ENCODE data around the gene NFIA.

Gene NFIA

DNA sequence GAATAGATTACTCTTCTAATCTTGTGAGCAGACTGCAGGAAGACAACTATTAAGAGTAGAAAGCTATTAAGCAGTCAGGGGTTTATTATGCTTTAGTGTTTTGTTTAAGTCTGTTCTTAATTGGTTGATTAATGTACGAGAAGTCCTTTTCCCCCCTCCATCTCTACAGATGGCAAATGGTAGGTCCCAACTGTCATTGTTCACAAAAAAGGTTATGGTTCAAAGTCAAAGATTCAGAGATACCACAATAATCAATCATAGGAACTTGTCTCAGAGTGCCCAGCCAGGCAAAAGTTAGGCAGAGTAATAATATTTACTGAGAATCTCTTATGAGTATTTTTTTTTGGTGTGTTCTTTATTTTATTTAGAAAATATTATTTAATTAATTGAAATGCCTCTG, 26.8 kb downstream of the NFIA start:
- TF ChIP-seq ZNF433 (tag by site-specific recombination; IDR thresholded peaks at IDR 0.05; ENCODE audit: low read depth) (no peak), PRDM6 (tag by site-specific recombination; IDR thresholded peaks at IDR 0.05) (0 out of 2 replicates have a peak, but pooled peaks have one; percentile 48), FEZF1 (tag by site-specific recombination; IDR thresholded peaks at IDR 0.05) (0 out of 2 replicates have a peak, but pooled peaks have one; percentile 27), ZNF664 (tag by site-specific recombination; IDR thresholded peaks at IDR 0.05) (0 out of 2 replicates have a peak, but pooled peaks have one; percentile 8), ZNF521 (tag by site-specific recombination; IDR thresholded peaks at IDR 0.05) (no peak), PRDM10 (tag by site-specific recombination; IDR thresholded peaks at IDR 0.05) (peak; percentile 73), ZBTB49 (tag by site-specific recombination; IDR thresholded peaks at IDR 0.05; ENCODE audit: low read depth) (peak; percentile 75; the same call in 1 of the 2 replicates), ZBTB17 (tag by site-specific recombination; IDR thresholded peaks at IDR 0.05) (no peak), ZNF670 (tag by site-specific recombination; IDR thresholded peaks at IDR 0.05; ENCODE audit: low read depth) (no peak)
- TF ChIP-seq, protein P1, sequence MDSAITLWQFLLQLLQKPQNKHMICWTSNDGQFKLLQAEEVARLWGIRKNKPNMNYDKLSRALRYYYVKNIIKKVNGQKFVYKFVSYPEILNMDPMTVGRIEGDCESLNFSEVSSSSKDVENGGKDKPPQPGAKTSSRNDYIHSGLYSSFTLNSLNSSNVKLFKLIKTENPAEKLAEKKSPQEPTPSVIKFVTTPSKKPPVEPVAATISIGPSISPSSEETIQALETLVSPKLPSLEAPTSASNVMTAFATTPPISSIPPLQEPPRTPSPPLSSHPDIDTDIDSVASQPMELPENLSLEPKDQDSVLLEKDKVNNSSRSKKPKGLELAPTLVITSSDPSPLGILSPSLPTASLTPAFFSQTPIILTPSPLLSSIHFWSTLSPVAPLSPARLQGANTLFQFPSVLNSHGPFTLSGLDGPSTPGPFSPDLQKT (IDR thresholded peaks at IDR 0.05; ENCODE audit: borderline replicate concordance, low read depth, low read length) = no peak
- no peak overlapping the region for H3K4me3 ChIP-seq (ENCODE audit: low read depth, low read length)
- no peaks in the 10 kb centered on the region for H3K36me3 ChIP-seq (ENCODE audit: control insufficient read depth in 2 of 2, insufficient read depth in 1 of 2, low read length in 2 of 2)
- CTCF ChIA-PET = no interaction called here
- H3K4me1 ChIP-seq (ENCODE audit: control insufficient read depth, insufficient read depth, low read length) = peaks cover 13% of the 10 kb centered on the region
- no peak overlapping the region for H3K27ac ChIP-seq (ENCODE audit: extremely low read depth, low read depth, low read length)
- no peaks in the 10 kb centered on the region for H3K9me3 ChIP-seq (ENCODE audit: control insufficient read depth, insufficient read depth, low read depth, low read length)
- POLR2A ChIA-PET = no interaction called here

- no peak overlapping the region for H3K4me3 ChIP-seq (ENCODE audit: low read depth, low read length)
- H3K36me3 ChIP-seq (ENCODE audit: control insufficient read depth in 2 of 2, insufficient read depth in 1 of 2, low read length in 2 of 2) = no peaks in the 10 kb centered on the region
- ChIA-PET CTCF (interaction anchor here (1.0 kb wide), 1 partner anchor 13 kb away, joined by 3 read pairs; no protein-coding TSS in a partner anchor), POLR2A (no interaction called here)
- peaks cover 12% of the 10 kb centered on the region for H3K4me1 ChIP-seq (ENCODE audit: control insufficient read depth, insufficient read depth, low read length)
- no peak overlapping the region for H3K27ac ChIP-seq (ENCODE audit: extremely low read depth, low read depth, low read length)
- peak; percentile 70 for TF ChIP-seq FEZF1 (tag by site-specific recombination; IDR thresholded peaks at IDR 0.05)
- no peak for TF ChIP-seq TRIM28 (IDR thresholded peaks at IDR 0.05; ENCODE audit: borderline replicate concordance, low read length)
- TF ChIP-seq, protein P2, sequence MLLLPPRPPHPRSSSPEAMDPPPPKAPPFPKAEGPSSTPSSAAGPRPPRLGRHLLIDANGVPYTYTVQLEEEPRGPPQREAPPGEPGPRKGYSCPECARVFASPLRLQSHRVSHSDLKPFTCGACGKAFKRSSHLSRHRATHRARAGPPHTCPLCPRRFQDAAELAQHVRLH (tag by site-specific recombination; IDR thresholded peaks at IDR 0.05) = 0 out of 2 replicates have a peak, but pooled peaks have one; percentile 23
- peak; percentile 87 for TF ChIP-seq PRDM6 (tag by site-specific recombination; IDR thresholded peaks at IDR 0.05)
- TF ChIP-seq, protein P1 (IDR thresholded peaks at IDR 0.05; ENCODE audit: borderline replicate concordance, low read depth, low read length) = no peak
- TF ChIP-seq WT1 (tag by site-specific recombination; IDR thresholded peaks at IDR 0.05) = 0 out of 2 replicates have a peak, but pooled peaks have one; percentile 27
- 0 out of 2 replicates have a peak, but pooled peaks have one; percentile 35 for TF ChIP-seq IKZF3 (tag by site-specific recombination; IDR thresholded peaks at IDR 0.05)
- TF ChIP-seq PRDM1 (tag by site-specific recombination; IDR thresholded peaks at IDR 0.05) = peak; percentile 38; the same call in 1 of the 2 replicates
- peak; percentile 79 for TF ChIP-seq ZNF596 (tag by site-specific recombination; IDR thresholded peaks at IDR 0.05)
- no peaks in the 10 kb centered on the region for H3K9me3 ChIP-seq (ENCODE audit: control insufficient read depth, insufficient read depth, low read depth, low read length)
Observed at GRCh38 chr1:61109910-61110309, 27.5 kb downstream of the NFIA start.

All from HEK293 (cell line).